Measurements from ENCODE around the gene M6PR.
A peak's percentile ranks its signal among the peaks of the same experiment; 100 is the strongest.

M6PR gene

GRCh38 chr12:8949342-8950220 is at the start of gene M6PR:
M6PR (minus strand) TSS chr12:8949645; CDS start chr12:8946404, 3,241 bp downstream.
- peak; percentile 95 to 96 for DNase-seq (ENCODE audit: low read depth in 2 of 2)
- peak within 1 kb of the TSS; percentile 85 to 91 for H3K4me3 ChIP-seq (replicated peaks in 1 of 2; ENCODE audit: low read depth in 2 of 2, low read length in 2 of 2)
- TF ChIP-seq CTCF (IDR thresholded peaks at IDR 0.05; ENCODE audit: low read depth, low read length): peak; percentile 65

GRCh38 chr12:8996682-8997405 is 47.4 kb upstream of the M6PR start:
- TF ChIP-seq CTCF (IDR thresholded peaks at IDR 0.05; ENCODE audit: low read depth, low read length): no peak
- H3K4me3 ChIP-seq (replicated peaks in 1 of 2; ENCODE audit: low read depth in 2 of 2, low read length in 2 of 2): no peak overlapping the region
- peak; percentile 1 to 9 for DNase-seq (ENCODE audit: low read depth in 2 of 2)

- no peak for DNase-seq (ENCODE audit: low read depth in 2 of 2)
- TF ChIP-seq CTCF (IDR thresholded peaks at IDR 0.05; ENCODE audit: low read depth, low read length): no peak
- H3K4me3 ChIP-seq (replicated peaks in 1 of 2; ENCODE audit: low read depth in 2 of 2, low read length in 2 of 2): no peak overlapping the region
These were observed 45.8 kb upstream of the M6PR start for GRCh38 chr12:8995021-8995775.

GRCh38 chr12:8993827-8994226 is 44.4 kb upstream of the M6PR start:
- TF ChIP-seq CTCF (IDR thresholded peaks at IDR 0.05; ENCODE audit: low read depth, low read length): no peak
- H3K4me3 ChIP-seq (replicated peaks in 1 of 2; ENCODE audit: low read depth in 2 of 2, low read length in 2 of 2): no peak overlapping the region
- DNase-seq (ENCODE audit: low read depth in 2 of 2): no peak

DNA sequence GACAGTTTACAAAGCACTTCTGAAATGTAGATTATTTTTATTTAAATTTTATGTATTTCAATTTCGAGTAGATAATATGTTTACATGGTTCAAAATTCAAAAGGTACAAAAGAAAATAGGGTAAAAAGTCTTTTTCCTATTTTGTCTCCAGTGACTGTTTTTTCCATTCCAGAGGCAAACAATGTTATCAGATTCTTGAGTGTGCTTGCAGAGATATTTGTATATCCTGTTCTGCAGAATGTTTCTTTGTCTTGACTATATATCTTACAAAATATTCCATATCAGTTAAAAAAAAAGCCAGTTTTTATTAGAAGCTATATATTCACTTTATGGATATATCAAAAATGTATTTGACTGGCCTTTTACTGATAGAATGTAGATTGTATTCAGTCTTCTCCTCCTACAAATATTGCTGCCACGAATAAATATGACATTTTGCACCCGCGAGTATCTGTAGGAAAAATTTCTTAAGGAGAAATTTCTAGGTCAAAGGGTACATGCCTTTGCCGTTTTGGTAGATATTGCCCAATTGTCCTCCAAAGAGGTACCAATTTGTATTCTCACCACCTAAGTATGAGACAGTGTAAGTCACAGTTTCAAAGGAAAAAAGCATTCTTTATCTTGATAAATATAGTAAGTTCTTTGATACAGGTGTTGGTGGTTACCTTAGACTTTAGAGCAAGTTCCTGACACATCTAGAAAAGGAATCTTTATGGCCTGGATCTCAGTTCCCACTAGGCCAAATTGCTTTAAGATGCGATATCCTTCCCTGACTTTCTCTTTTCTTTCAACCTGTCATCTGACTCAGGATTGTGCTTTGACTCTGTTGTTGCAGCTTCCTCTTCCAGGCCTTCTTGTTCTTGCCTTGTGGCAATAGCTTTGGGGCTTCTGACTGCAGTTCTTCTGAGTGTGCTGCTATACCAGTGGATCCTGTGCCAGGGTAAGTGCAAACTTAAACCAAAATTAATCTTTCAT is 42.2 kb upstream of the M6PR start:
- no peak for TF ChIP-seq CTCF (IDR thresholded peaks at IDR 0.05; ENCODE audit: low read depth, low read length)
- DNase-seq (ENCODE audit: low read depth in 2 of 2): no peak
- no peak overlapping the region for H3K4me3 ChIP-seq (replicated peaks in 1 of 2; ENCODE audit: low read depth in 2 of 2, low read length in 2 of 2)
